Keratinocyte (primary cell): Measurements from ENCODE around the gene RGS9BP.

Experiments used
- EZH2 ChIP-seq: IDR thresholded peaks from one replicate; pipeline ENCODE4 v1.6.1; 2012; ENCODE audit warnings: inconsistent platforms, mild to moderate bottlenecking, low read length, moderate library complexity
- TF ChIP-seq, protein P1 (sequence below), 3 experiments: IDR thresholded peaks in 1 of 3; conservative IDR thresholded peaks in 1 of 3; optimal IDR thresholded peaks in 1 of 3; 2 replicates in 2 of 3; 3 replicates in 1 of 3; pipeline versions ENCODE3 to v1.5.1; 2011; ENCODE audit warnings: low read length in 3 of 3, mild to moderate bottlenecking in 3 of 3, moderate library complexity in 2 of 3, control low read depth in 1 of 3, inconsistent platforms in 1 of 3; ENCODE audit not compliant: insufficient read depth in 2 of 3; ENCODE audit errors: extremely low read depth in 1 of 3

DNA sequence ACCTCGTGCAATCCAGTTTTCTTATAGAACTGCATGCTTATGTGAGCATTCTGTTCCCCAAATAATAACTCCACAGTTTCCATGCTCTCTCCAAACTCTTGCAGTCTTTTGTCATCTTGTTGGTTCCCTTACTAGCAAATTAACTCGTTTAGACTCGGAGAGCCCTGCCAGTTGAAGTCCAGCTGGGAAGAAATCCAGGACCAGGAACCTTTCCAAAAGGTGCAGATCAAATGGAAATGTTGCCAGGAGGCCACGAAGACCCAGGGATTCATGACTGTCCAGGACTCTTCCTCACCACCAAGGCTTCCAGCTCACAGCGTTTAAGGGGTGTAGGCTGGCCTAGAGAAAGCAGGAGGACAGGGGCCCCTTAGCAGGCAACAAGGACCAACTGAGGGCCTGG lies 41.8 kb downstream of the RGS9BP start:
- TF ChIP-seq, protein P1, sequence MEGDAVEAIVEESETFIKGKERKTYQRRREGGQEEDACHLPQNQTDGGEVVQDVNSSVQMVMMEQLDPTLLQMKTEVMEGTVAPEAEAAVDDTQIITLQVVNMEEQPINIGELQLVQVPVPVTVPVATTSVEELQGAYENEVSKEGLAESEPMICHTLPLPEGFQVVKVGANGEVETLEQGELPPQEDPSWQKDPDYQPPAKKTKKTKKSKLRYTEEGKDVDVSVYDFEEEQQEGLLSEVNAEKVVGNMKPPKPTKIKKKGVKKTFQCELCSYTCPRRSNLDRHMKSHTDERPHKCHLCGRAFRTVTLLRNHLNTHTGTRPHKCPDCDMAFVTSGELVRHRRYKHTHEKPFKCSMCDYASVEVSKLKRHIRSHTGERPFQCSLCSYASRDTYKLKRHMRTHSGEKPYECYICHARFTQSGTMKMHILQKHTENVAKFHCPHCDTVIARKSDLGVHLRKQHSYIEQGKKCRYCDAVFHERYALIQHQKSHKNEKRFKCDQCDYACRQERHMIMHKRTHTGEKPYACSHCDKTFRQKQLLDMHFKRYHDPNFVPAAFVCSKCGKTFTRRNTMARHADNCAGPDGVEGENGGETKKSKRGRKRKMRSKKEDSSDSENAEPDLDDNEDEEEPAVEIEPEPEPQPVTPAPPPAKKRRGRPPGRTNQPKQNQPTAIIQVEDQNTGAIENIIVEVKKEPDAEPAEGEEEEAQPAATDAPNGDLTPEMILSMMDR (optimal IDR thresholded peaks at IDR 0.05 in 1 of 3, IDR thresholded peaks at IDR 0.05 in 1 of 3, conservative IDR thresholded peaks at IDR 0.05 in 1 of 3; ENCODE audit: extremely low read depth in 1 of 3, insufficient read depth in 2 of 3, low read length in 3 of 3): no peak
- no peak for TF ChIP-seq EZH2
